ENCODE measurements around the gene FAM170B.

DNA sequence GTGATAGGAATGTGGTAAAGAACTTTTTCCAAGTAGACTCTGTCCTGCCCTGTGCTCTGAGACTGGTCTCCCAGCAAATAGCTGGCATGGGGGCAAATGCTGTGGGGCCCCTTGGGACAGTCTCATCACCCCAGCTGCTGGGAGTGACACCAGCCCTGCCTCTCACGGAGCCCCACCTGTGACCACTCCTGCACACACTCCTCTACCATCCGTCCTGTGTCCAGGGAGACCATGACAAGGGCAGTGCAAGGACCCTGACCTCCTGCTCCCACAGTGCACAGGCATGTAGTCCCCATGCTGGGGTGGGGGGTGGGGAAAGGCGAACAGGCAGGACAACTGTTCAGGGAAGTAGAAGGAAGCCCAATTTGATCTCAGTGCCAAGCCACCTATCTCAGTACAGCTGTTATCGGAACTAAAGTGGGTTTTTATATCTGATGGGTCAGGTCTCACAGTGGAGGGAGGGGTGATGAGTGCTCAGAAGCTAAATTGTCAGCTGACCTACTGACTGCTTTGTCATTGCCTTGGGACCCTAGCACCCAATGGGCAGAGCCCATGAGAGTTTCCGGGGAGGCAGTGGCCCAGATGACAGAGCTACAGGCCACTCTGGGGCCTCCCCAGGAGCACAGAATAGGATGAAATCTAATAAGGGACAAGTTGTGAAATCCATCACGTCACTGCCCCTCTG lies 43.0 kb downstream of the FAM170B start:
- TF ChIP-seq, protein P1, sequence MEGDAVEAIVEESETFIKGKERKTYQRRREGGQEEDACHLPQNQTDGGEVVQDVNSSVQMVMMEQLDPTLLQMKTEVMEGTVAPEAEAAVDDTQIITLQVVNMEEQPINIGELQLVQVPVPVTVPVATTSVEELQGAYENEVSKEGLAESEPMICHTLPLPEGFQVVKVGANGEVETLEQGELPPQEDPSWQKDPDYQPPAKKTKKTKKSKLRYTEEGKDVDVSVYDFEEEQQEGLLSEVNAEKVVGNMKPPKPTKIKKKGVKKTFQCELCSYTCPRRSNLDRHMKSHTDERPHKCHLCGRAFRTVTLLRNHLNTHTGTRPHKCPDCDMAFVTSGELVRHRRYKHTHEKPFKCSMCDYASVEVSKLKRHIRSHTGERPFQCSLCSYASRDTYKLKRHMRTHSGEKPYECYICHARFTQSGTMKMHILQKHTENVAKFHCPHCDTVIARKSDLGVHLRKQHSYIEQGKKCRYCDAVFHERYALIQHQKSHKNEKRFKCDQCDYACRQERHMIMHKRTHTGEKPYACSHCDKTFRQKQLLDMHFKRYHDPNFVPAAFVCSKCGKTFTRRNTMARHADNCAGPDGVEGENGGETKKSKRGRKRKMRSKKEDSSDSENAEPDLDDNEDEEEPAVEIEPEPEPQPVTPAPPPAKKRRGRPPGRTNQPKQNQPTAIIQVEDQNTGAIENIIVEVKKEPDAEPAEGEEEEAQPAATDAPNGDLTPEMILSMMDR (IDR thresholded peaks at IDR 0.05), result no peak
- TF ChIP-seq POLR2A (IDR thresholded peaks at IDR 0.05), result no peak

Data from uterus (tissue), 2 donors.